Liver (tissue), 9 donors: ENCODE measurements around the gene ZDHHC8. TPM values are rescaled to one million over a fixed set of nuclear protein-coding genes. Genes with fewer than 3 reads are reported as not detected.

Experiments
- DNase-seq: peaks from one replicate; pipeline ENCODE4 v3.0.0-alpha.2; 2017; ENCODE audit warnings: low spot score
- H3K27ac ChIP-seq, 2 donors: one replicate each; pipeline ENCODE4 v1.7.0; 2013; ENCODE audit warnings: inconsistent platforms in 2 of 2, low read length in 2 of 2, control low read depth in 1 of 2, low read depth in 1 of 2, mild to moderate bottlenecking in 1 of 2
- H3K27me3 ChIP-seq, 4 donors: one replicate each; pipeline versions ENCODE4 v1.6.1 to v1.7.0; 2013; ENCODE audit warnings: low read length in 3 of 4, inconsistent platforms in 1 of 4, mild to moderate bottlenecking in 1 of 4, moderate library complexity in 1 of 4; ENCODE audit not compliant: control insufficient read depth in 4 of 4, insufficient read depth in 4 of 4
- H3K36me3 ChIP-seq, 4 donors: one replicate each; pipeline versions ENCODE4 v1.6.1 to v1.7.0; 2013; ENCODE audit warnings: low read length in 3 of 4, mild to moderate bottlenecking in 3 of 4, low read depth in 1 of 4, moderate library complexity in 1 of 4; ENCODE audit not compliant: control insufficient read depth in 4 of 4, insufficient read depth in 3 of 4
- H3K4me1 ChIP-seq, 4 donors: one replicate each; pipeline versions ENCODE4 v1.6.1 to v1.7.0; 2013; ENCODE audit warnings: low read length in 3 of 4, mild to moderate bottlenecking in 3 of 4, moderate library complexity in 1 of 4; ENCODE audit not compliant: control insufficient read depth in 4 of 4, insufficient read depth in 4 of 4
- H3K4me3 ChIP-seq, 3 donors: one replicate each; pipeline versions ENCODE4 v1.6.1 to v1.7.0; 2013; ENCODE audit warnings: low read length in 3 of 3, control low read depth in 1 of 3, low read depth in 1 of 3, mild to moderate bottlenecking in 1 of 3
- H3K9ac ChIP-seq, 2 donors: one replicate each; pipeline ENCODE4 v1.7.0; 2013; ENCODE audit warnings: low read length in 2 of 2, mild to moderate bottlenecking in 2 of 2, moderate library complexity in 2 of 2, control low read depth in 1 of 2, low read depth in 1 of 2
- H3K9me3 ChIP-seq, 4 donors: one replicate each; pipeline versions ENCODE4 v1.6.1 to v1.7.0; 2013; ENCODE audit warnings: low read length in 3 of 4; ENCODE audit not compliant: control insufficient read depth in 4 of 4
- CTCF ChIP-seq: fragments of 150-350 bp; IDR thresholded peaks from 2 replicates; pipeline ENCODE4 v1.5.1; 2017; ENCODE audit warnings: improper control_type of control experiment, low read depth, low read length; ENCODE audit not compliant: missing input control
- EGR1 ChIP-seq, 2 donors: IDR thresholded peaks; 2 replicates each; pipeline ENCODE4 v1.6.1; 2016 to 2018; ENCODE audit warnings: antibody characterized with exemption in 2 of 2, low read depth in 2 of 2
- FOXA2 ChIP-seq: IDR thresholded peaks from 2 replicates; pipeline ENCODE4 v1.6.1; 2016; ENCODE audit warnings: antibody characterized with exemption
- GABPA ChIP-seq, 2 donors: IDR thresholded peaks in 1 of 2; conservative IDR thresholded peaks in 1 of 2; 2 replicates each; pipeline ENCODE4 v1.6.1; 2016; ENCODE audit warnings: antibody characterized with exemption in 2 of 2, mild to moderate bottlenecking in 1 of 2, moderate library complexity in 1 of 2
- HNF4A ChIP-seq, 2 donors: conservative IDR thresholded peaks; 2 replicates each; pipeline ENCODE4 v1.6.1; 2016; ENCODE audit warnings: antibody characterized with exemption in 2 of 2, mild to moderate bottlenecking in 2 of 2
- HNF4G ChIP-seq: IDR thresholded peaks from 2 replicates; pipeline ENCODE4 v1.6.1; 2016; ENCODE audit warnings: antibody characterized with exemption
- JUND ChIP-seq, 2 donors: IDR thresholded peaks; 2 replicates each; pipeline ENCODE4 v1.6.1; 2016; ENCODE audit warnings: antibody characterized with exemption in 2 of 2
- NR2F2 ChIP-seq: IDR thresholded peaks from 2 replicates; pipeline ENCODE4 v1.6.1; 2016; ENCODE audit warnings: antibody characterized with exemption
- RAD21 ChIP-seq, 2 donors: IDR thresholded peaks; 2 replicates each; pipeline ENCODE4 v1.6.1; 2016; ENCODE audit warnings: antibody characterized with exemption in 2 of 2, mild to moderate bottlenecking in 2 of 2
- RXRA ChIP-seq, 2 donors: IDR thresholded peaks; 2 replicates each; pipeline ENCODE4 v1.6.1; 2017 to 2018; ENCODE audit warnings: antibody characterized with exemption in 2 of 2, mild to moderate bottlenecking in 1 of 2
- SP1 ChIP-seq: IDR thresholded peaks from 2 replicates; pipeline ENCODE4 v1.6.1; 2018; ENCODE audit warnings: antibody characterized with exemption, mild to moderate bottlenecking
- TAF1 ChIP-seq: conservative IDR thresholded peaks from 2 replicates; pipeline ENCODE4 v1.6.1; 2016; ENCODE audit warnings: antibody characterized with exemption, mild to moderate bottlenecking
- YY1 ChIP-seq: IDR thresholded peaks from 2 replicates; pipeline ENCODE4 v1.6.1; 2016; ENCODE audit warnings: antibody characterized with exemption, mild to moderate bottlenecking
- WGBS: extraction: QIAGEN DNeasy Blood & Tissue Kit; methylation state at CpG from one replicate; pipeline ENCODE4 v1.1.7; 2013; 5-methylcytosine and 5-hydroxymethylcytosine counted together
- polyA plus RNA-seq, 2 donors: library from polyadenylated mRNA; stranded (reverse) in 1 of 2; unstranded in 1 of 2; fragments of 200-250 nt in 1 of 2; fragments of >200 nt in 1 of 2; fragmentation: Nextera tagmentation in 1 of 2; extraction: Ambion mirVana in 1 of 2; gene quantifications; one replicate each; pipeline versions ENCODE4 v1.2.1 to v1.2.3, GENCODE V29; 2013 to 2015
- total RNA-seq, 2 donors: library from RNA; depleted of rRNA; stranded (reverse); fragments of >200 nt; gene quantifications; one replicate each; pipeline ENCODE4 v1.2.3, GENCODE V29; 2014
- TF ChIP-seq, protein P1 (sequence below): IDR thresholded peaks from 2 replicates; pipeline ENCODE4 v1.6.1; 2016; ENCODE audit warnings: antibody characterized with exemption
- TF ChIP-seq, protein P2 (sequence below): IDR thresholded peaks from 2 replicates; pipeline ENCODE4 v1.6.1; 2016; ENCODE audit warnings: antibody characterized with exemption
- TF ChIP-seq, protein P3 (sequence below): IDR thresholded peaks from 2 replicates; pipeline ENCODE4 v1.6.1; 2016; ENCODE audit warnings: antibody characterized with exemption
- donor health status: healthy.
- donor health status: healthy.
- donor health status: healthy.
- donor health status: healthy.
- donor health status: healthy.

The ZDHHC8 gene
- total and polyA plus RNA-seq, 4 donors = 2.9 to 11.8 (median 6.8) TPM

DNA sequence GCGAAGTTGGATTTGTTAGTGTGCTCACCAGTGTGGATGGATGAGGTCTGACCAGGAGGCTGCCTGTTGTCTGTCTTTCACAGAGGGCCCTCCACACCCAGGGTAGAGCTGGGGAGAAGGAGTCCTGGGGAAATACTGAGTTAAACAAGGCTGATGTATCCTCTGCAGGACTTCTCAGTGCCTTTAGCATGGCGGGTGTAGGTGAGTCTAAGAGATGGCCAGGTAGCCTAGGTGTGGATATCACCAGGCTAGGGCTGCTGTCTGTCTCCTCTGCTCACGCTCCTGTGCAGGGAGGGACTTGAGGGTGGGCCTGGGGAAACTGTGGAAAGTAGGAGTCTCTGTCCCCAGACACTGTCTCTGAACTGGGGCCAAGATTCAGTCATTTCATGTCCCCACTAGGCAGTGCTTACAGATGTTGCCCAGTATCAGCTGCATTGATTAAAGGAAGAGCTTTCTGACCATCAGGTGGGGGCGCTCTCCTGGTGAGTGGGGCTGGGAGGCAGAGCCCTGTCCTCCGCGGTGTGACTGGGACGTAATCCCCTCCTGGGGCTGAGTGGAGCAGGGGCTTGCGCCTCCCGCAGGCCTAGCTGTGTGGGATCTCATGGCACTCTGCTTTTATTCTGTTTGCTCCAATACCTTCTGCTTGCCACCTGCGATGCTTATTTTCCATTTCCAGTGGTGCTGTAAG is 54.7 kb downstream of the ZDHHC8 start:
- DNase-seq = no peak

GRCh38 chr22:20186871-20187546 is 55.4 kb downstream of the ZDHHC8 start:
- Histone ChIP-seq H3K4me1 (peaks cover 0 to 19% (median 12%) of the 10 kb centered on the region in 4 donors), H3K4me3 (no peak overlapping the region), H3K9ac (no peak overlapping the region), H3K27me3 (no peaks in the 10 kb centered on the region), H3K27ac (peak overlapping the region in 1 of 2 donors; percentile 62), H3K9me3 (no peaks in the 10 kb centered on the region), H3K36me3 (no peaks in the 10 kb centered on the region)
- TF ChIP-seq, protein P1, sequence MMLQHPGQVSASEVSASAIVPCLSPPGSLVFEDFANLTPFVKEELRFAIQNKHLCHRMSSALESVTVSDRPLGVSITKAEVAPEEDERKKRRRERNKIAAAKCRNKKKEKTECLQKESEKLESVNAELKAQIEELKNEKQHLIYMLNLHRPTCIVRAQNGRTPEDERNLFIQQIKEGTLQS = no peak
- TF ChIP-seq, protein P2, sequence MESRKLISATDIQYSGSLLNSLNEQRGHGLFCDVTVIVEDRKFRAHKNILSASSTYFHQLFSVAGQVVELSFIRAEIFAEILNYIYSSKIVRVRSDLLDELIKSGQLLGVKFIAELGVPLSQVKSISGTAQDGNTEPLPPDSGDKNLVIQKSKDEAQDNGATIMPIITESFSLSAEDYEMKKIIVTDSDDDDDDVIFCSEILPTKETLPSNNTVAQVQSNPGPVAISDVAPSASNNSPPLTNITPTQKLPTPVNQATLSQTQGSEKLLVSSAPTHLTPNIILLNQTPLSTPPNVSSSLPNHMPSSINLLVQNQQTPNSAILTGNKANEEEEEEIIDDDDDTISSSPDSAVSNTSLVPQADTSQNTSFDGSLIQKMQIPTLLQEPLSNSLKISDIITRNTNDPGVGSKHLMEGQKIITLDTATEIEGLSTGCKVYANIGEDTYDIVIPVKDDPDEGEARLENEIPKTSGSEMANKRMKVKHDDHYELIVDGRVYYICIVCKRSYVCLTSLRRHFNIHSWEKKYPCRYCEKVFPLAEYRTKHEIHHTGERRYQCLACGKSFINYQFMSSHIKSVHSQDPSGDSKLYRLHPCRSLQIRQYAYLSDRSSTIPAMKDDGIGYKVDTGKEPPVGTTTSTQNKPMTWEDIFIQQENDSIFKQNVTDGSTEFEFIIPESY = no peak
- TF ChIP-seq RAD21 (IDR thresholded peaks at IDR 0.05) (peak in 1 of 2 donors; percentile 49), EGR1 (IDR thresholded peaks at IDR 0.05; ENCODE audit: low read depth in 2 of 2) (no peak), HNF4A (conservative IDR thresholded peaks at IDR 0.05) (peak in 1 of 2 donors; percentile 94), GABPA (IDR thresholded peaks at IDR 0.05 in 1 of 2, conservative IDR thresholded peaks at IDR 0.05 in 1 of 2) (no peak), YY1 (no peak), FOXA2 (no peak), HNF4G (peak; percentile 79), NR2F2 (peak; percentile 44), RXRA (IDR thresholded peaks at IDR 0.05) (peak in 1 of 2 donors; percentile 84), SP1 (peak; percentile 96), TAF1 (no peak)
- WGBS = 63% methylated on average over 14 of the region's 14 CpGs
- DNase-seq = no peak

More for the DNA sequence above, 54.7 kb downstream of the ZDHHC8 start:
- H3K27ac ChIP-seq = no peak overlapping the region
- H3K4me3 ChIP-seq = no peak overlapping the region
- 79% methylated on average over 10 of the region's 10 CpGs for WGBS
- H3K9ac ChIP-seq = no peak overlapping the region
- H3K36me3 ChIP-seq = no peaks in the 10 kb centered on the region
- no peak for TF ChIP-seq HNF4G
- TF ChIP-seq, protein P1 = no peak
- TF ChIP-seq FOXA2 = no peak
- TF ChIP-seq SP1 = no peak
- no peak for TF ChIP-seq TAF1
- no peak for TF ChIP-seq JUND (IDR thresholded peaks at IDR 0.05)
- TF ChIP-seq, protein P3, sequence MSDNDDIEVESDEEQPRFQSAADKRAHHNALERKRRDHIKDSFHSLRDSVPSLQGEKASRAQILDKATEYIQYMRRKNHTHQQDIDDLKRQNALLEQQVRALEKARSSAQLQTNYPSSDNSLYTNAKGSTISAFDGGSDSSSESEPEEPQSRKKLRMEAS = no peak
- no peak for TF ChIP-seq HNF4A (conservative IDR thresholded peaks at IDR 0.05)
- no peak for TF ChIP-seq CTCF
- peaks cover 2 to 25% (median 17%) of the 10 kb centered on the region in 4 donors for H3K4me1 ChIP-seq
- no peaks in the 10 kb centered on the region for H3K9me3 ChIP-seq
- no peaks in the 10 kb centered on the region for H3K27me3 ChIP-seq
